Esophagus muscularis mucosa (tissue), 4 donors: ENCODE measurements around the gene ABHD12. TPM values are rescaled to one million over a fixed set of nuclear protein-coding genes. Genes with fewer than 3 reads are reported as not detected.

Experiments used
- DNase-seq: peaks from one replicate; pipeline ENCODE4 v3.0.0-alpha.2; 2017; ENCODE audit errors: extremely low spot score
- H3K27ac ChIP-seq, 4 donors: fragments of 200-600 bp; sonication (generic); replicated peaks in 1 of 4; 1 replicate in 3 of 4; 2 replicates in 1 of 4; pipeline ENCODE4 v1.5.1; 2016 to 2019; ENCODE audit warnings: mild to moderate bottlenecking in 1 of 4
- H3K27me3 ChIP-seq, 4 donors: fragments of 200-600 bp; sonication (generic); one replicate each; pipeline versions ENCODE4 v1.5.1 to v1.6.0; 2016 to 2019
- H3K36me3 ChIP-seq, 4 donors: fragments of 200-600 bp; sonication (generic); one replicate each; pipeline ENCODE4 v1.5.1; 2016 to 2019
- H3K4me1 ChIP-seq, 4 donors: fragments of 200-600 bp; sonication (generic); one replicate each; pipeline ENCODE4 v1.5.1; 2016 to 2019
- H3K4me3 ChIP-seq, 4 donors: fragments of 200-600 bp; sonication (generic); 1 replicate in 2 of 4; 2 replicates in 2 of 4; pipeline ENCODE4 v1.5.1; 2016 to 2019; ENCODE audit warnings: mild to moderate bottlenecking in 4 of 4, moderate library complexity in 1 of 4
- H3K9me3 ChIP-seq, 4 donors: fragments of 200-600 bp; sonication (generic); 1 replicate in 3 of 4; 2 replicates in 1 of 4; pipeline ENCODE4 v1.5.1; 2016 to 2019
- CTCF ChIP-seq, 3 experiments: fragments of 200-600 bp in 2 of 3; fragments of 450-650 bp in 1 of 3; sonication (generic) in 2 of 3; IDR thresholded peaks; one replicate each; pipeline ENCODE4 v1.5.1; 2017 to 2019; ENCODE audit warnings: antibody characterized with exemption in 3 of 3, mild to moderate bottlenecking in 2 of 3, moderate library complexity in 1 of 3
- EP300 ChIP-seq: sonication (generic); formaldehyde crosslinking; IDR thresholded peaks from one replicate; pipeline ENCODE4 v1.6.1; 2017; ENCODE audit warnings: antibody characterized with exemption
- POLR2A ChIP-seq: fragments of 450-650 bp; IDR thresholded peaks from one replicate; pipeline ENCODE4 v1.6.1; 2017; ENCODE audit warnings: antibody characterized with exemption, moderate library complexity, mild to moderate bottlenecking, low read depth
- POLR2AphosphoS5 ChIP-seq, 2 donors: sonication (generic); formaldehyde crosslinking; IDR thresholded peaks; one replicate each; pipeline ENCODE4 v1.6.1; 2017; ENCODE audit warnings: antibody characterized with exemption in 2 of 2
- WGBS: methylation state at CpG from one replicate; pipeline ENCODE4 v1.1.5; 2018; 5-methylcytosine and 5-hydroxymethylcytosine counted together
- intact Hi-C: fragments of 100-400 bp; cut with DNase I; formaldehyde crosslinking; loops from one replicate; pipeline ENCODE4 v1.15.1; 2023
- total RNA-seq, 4 donors: library from RNA; depleted of rRNA; stranded (reverse); fragments of >200 nt; gene quantifications; one replicate each; pipeline versions ENCODE4 v1.1.0 to v1.2.1, GENCODE V29; 2016

ABHD12 gene
- total RNA-seq, 4 donors from 2014 or later: 27.0 to 41.6 (median 35.4) TPM

- intact Hi-C loops: no loop called here
- 92% methylated on average over 9 of the region's 20 CpGs for WGBS
- Histone ChIP-seq H3K4me1 (peaks cover 54 to 78% (median 68%) of the 10 kb centered on the region in 4 donors), H3K4me3 (no peak overlapping the region), H3K9me3 (no peaks in the 10 kb centered on the region), H3K27me3 (no peaks in the 10 kb centered on the region), H3K36me3 (peaks cover 38 to 98% (median 94%) of the 10 kb centered on the region in 4 donors), H3K27ac (peak overlapping the region; percentile 79 to 86 (median 84))
- no peak for DNase-seq
- TF ChIP-seq EP300 (no peak), POLR2A (no peak), POLR2AphosphoS5 (IDR thresholded peaks at IDR 0.05) (no peak), CTCF (IDR thresholded peaks at IDR 0.05) (no peak)
Measured at GRCh38 chr20:25274481-25274880, 116.2 kb downstream of the ABHD12 start.

GRCh38 chr20:25273541-25274358 lies 116.9 kb downstream of the ABHD12 start:
- H3K4me1 ChIP-seq: peaks cover 54 to 80% (median 68%) of the 10 kb centered on the region in 4 donors
- H3K27ac ChIP-seq: peak overlapping the region; percentile 79 to 86 (median 84)
- no peaks in the 10 kb centered on the region for H3K9me3 ChIP-seq
- intact Hi-C loops: no loop called here
- no peaks in the 10 kb centered on the region for H3K27me3 ChIP-seq
- H3K36me3 ChIP-seq: peaks cover 37 to 97% (median 93%) of the 10 kb centered on the region in 4 donors
- DNase-seq: no peak
- WGBS: 71% methylated on average over 18 of the region's 20 CpGs
- TF ChIP-seq POLR2A (no peak), EP300 (peak; percentile 90), POLR2AphosphoS5 (IDR thresholded peaks at IDR 0.05) (peak; percentile 63 to 70)
- peak overlapping the region in 1 of 4 donors; percentile 1 for H3K4me3 ChIP-seq

- H3K27ac ChIP-seq: peak overlapping the region; percentile 79 to 86 (median 84)
- intact Hi-C loops: no loop called here
- TF ChIP-seq EP300 (no peak), POLR2AphosphoS5 (IDR thresholded peaks at IDR 0.05) (no peak), CTCF (IDR thresholded peaks at IDR 0.05) (no peak), POLR2A (no peak)
- 73% methylated on average over 9 of the region's 10 CpGs for WGBS
- H3K4me3 ChIP-seq: no peak overlapping the region
- DNase-seq: no peak
- H3K36me3 ChIP-seq: peaks cover 30 to 90% (median 86%) of the 10 kb centered on the region in 4 donors
- no peaks in the 10 kb centered on the region for H3K27me3 ChIP-seq
- H3K4me1 ChIP-seq: peaks cover 53 to 83% (median 71%) of the 10 kb centered on the region in 4 donors
- no peaks in the 10 kb centered on the region for H3K9me3 ChIP-seq
Measured at GRCh38 chr20:25273046-25273445, 117.6 kb downstream of the ABHD12 start.

GRCh38 chr20:25272223-25273000 lies 118.2 kb downstream of the ABHD12 start:
- peak overlapping the region; percentile 79 to 86 (median 84) for H3K27ac ChIP-seq
- intact Hi-C loops: no loop called here
- no peak for DNase-seq

More at GRCh38 chr20:25272223-25273000, 118.2 kb downstream of the ABHD12 start:
- WGBS: 80% methylated on average over 19 of the region's 19 CpGs
- no peak for TF ChIP-seq CTCF (IDR thresholded peaks at IDR 0.05)
- no peak for TF ChIP-seq EP300
- peak in 1 of 2 donors; percentile 49 for TF ChIP-seq POLR2AphosphoS5 (IDR thresholded peaks at IDR 0.05)
- TF ChIP-seq POLR2A: no peak
- H3K27me3 ChIP-seq: no peaks in the 10 kb centered on the region
- no peak overlapping the region for H3K4me3 ChIP-seq
- peaks cover 49 to 85% (median 69%) of the 10 kb centered on the region in 4 donors for H3K4me1 ChIP-seq
- H3K36me3 ChIP-seq: peaks cover 30 to 84% (median 80%) of the 10 kb centered on the region in 4 donors
- H3K9me3 ChIP-seq: no peaks in the 10 kb centered on the region
